Subcutaneous adipose tissue (tissue), 4 donors: ENCODE results near the gene SRSF12. TPM values are rescaled to one million over a fixed set of nuclear protein-coding genes. Genes with fewer than 3 reads are reported as not detected.

Experiments used
- total RNA-seq, 4 donors: library from RNA; depleted of rRNA; stranded (reverse); fragments of >200 nt; gene quantifications; one replicate each; pipeline ENCODE4 v1.1.0, GENCODE V29; 2016
- TF ChIP-seq, protein P1 (sequence below): fragments of 450-650 bp; IDR thresholded peaks from one replicate; pipeline ENCODE4 v1.5.1; 2016; ENCODE audit warnings: low read depth, mild to moderate bottlenecking, control low read depth, antibody characterized with exemption, moderate library complexity

Gene SRSF12
- total RNA-seq, 4 donors from 2014 or later = 0.17 TPM; not detected in 3

DNA sequence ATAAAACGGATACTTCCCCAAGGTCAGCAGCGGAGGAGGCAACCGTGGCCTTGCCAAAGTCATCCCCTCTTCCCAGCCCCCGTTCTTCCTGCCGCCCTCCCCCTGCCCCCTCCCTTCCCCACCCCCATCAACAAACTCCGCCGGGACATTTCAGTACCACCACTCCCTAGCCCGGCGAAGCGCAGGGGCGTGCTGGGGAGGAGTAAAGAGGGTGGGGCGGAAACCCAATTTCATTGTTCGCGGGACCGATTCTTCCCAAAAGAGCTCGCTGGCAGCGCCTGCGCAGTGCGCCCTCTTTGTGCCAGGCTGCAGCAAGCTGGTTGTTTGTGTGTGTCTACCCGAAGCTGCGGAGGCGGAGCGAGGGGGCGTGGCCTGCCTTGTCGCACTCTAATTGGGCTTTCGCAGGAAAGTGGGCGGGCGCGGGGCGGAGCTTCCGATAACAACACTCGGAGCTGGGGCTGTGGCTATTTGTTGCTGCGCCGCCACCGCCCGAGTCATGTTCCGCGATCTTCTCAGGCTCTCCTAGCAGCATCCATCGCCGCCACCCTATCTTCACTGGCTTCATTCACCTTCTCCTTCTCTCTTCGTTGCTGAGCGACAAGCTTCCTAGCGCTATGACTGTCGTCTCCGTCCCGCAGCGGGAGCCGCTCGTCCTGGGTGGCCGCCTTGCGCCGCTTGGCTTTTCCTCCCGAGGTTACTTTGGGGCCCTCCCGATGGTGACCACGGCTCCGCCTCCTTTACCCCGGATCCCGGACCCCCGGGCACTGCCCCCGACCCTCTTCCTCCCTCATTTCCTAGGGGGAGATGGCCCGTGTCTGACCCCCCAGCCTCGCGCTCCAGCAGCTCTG, 37.4 kb downstream of the SRSF12 start, which contains the start of gene PNRC1:
TSS of gene PNRC1 (plus strand) at position 471 of the 848 bp plus-strand sequence. CDS start at position 615, 144 bp downstream.
- TF ChIP-seq, protein P1, sequence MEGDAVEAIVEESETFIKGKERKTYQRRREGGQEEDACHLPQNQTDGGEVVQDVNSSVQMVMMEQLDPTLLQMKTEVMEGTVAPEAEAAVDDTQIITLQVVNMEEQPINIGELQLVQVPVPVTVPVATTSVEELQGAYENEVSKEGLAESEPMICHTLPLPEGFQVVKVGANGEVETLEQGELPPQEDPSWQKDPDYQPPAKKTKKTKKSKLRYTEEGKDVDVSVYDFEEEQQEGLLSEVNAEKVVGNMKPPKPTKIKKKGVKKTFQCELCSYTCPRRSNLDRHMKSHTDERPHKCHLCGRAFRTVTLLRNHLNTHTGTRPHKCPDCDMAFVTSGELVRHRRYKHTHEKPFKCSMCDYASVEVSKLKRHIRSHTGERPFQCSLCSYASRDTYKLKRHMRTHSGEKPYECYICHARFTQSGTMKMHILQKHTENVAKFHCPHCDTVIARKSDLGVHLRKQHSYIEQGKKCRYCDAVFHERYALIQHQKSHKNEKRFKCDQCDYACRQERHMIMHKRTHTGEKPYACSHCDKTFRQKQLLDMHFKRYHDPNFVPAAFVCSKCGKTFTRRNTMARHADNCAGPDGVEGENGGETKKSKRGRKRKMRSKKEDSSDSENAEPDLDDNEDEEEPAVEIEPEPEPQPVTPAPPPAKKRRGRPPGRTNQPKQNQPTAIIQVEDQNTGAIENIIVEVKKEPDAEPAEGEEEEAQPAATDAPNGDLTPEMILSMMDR = no peak

DNA sequence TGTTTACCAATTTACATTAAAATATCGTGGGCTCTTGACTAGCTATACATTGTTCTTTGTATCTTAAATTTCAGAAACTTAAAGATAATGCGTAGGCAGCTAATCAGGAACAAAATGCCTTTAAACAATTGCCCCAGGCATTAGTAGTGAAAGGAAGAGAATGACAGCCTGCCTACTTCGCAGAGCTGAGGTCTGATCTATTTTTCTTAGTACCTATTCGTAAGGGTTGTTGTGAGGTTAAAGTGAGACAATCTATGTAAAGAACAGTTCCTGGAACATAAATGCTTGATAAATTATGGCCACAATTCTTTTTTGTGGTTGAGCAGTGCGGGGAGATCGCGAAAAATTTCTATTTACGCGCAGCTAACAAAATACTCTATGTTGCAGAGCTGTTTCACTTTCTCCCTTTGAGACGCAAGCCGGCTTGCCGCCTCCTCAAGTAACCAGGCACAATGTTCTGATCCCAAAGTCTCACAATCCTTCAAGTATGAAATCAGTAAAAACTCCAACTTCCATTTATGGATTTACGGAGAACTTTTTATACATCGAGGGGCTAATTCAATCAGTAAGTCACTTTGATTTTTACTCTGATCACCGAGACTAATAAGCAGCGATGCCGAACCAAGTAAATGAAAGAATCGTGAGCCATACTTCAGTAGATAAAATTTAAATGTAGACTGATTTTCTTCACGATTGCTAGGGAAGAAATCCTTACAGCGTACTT, 38.2 kb downstream of the SRSF12 start:
- TF ChIP-seq, protein P1 = no peak

DNA sequence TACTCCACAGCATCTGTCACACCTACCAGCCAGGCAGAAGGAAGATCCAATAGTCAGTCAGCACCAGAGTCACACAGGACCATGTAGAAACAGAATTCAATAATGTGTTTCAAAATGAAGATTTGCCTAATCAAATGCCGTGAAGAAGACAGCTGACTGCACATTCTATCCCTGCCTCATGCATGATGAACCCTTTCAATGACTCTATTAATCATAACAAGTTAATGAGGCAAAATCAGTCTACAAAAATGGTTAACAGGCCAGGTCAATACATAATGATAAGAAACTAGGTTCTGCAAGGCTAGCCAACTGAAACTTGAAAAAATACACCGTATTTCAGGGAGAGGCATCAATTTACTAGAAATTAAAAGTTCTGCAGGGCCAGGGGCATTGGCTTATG, 44.0 kb downstream of the SRSF12 start:
- TF ChIP-seq, protein P1 = no peak

DNA sequence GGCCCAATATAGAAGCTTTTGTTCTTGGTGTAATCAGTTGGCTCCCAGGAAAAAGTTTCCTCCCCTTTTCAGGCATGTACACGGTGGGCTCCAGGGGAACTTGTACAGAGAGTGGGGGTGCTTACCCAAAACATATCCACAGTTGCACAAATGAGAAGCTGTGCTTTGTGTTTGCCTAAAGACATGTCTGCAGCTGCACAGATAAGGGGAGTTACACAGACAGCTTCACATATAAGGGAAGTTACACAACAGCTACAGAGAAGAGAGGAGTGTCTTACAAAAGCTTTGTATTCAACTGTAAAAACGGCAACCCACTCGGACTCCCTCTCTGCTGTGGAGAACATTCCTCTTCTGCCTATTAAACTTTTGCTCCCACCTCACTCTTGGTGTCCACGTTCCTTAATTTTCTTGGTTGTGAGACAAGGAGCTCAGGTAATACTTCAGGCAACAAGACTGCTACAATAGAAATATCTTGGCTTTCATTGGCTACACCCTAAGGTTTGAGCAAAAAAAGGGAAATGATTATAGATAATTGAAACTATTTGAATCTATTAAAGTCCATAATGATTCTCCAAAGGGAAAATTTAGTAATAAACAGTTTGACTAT, 44.8 kb downstream of the SRSF12 start:
- TF ChIP-seq, protein P1 = no peak

DNA sequence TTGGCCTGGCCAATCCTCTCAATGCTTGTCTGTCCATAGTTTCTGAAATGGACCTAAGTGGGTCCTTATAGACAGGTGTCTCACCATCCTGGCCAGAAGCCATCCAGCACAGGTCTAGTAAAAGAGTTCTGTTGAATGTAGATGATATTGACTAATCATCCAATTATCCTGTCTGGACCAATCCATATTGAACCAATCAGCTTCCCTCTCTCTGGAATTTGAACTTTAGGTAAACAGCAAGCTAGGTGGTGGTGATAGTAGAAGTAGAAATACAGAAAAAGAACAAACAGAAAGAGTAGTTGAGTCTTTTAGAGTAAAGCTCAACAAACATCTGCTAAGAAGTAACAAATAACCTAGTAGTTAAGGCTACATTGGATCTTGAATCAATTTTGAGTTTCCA, 46.8 kb downstream of the SRSF12 start:
- TF ChIP-seq, protein P1 = no peak

DNA sequence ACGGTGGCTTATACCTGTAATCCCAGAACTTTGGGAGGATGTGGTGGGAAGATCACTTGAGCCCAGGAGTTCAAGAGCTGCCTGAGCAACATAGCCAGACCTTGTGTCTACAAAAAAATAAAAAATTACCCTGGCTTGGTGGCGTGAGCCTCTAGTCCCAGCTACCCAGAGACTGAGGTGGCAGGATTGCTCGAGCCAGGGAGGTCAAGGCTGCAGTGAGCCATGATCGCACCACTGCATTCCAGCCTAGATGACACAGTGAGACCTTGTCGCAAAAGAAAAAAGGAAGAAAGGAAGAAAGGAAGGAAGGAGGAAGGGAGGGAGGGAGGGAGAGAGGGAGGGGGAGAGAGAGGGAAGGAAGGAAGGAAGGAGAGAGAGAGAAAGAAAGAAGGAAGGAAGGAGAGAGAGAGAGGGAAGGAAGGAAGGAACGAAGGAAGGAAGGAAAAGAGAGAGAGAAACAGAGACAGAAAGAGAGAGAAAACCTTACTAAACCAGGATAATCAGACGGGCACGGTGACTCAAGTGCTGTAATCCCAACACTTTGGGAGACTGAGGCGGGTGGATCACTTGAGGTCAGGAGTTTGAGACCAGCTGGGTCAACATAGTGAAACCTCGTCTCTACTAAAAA, 48.2 kb downstream of the SRSF12 start:
- TF ChIP-seq, protein P1 = no peak

DNA sequence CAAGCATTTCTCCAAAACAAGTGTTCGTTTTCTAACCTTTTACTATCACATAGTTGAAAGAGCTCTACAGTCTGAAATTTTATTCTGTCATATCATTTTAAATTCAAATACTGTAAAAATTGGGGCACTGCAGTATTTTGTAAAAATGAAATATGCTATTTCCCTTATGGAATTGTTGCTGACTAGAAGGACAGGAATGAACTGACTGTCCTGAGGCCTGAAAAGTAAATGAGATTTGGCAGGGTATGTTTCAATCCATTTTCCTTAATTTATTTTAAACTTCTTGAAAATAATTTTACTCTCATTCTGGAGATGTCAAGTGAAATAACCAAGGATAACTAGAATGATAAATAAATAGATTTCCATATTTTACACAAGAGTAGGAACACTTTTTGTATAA, 49.2 kb downstream of the SRSF12 start:
- TF ChIP-seq, protein P1 = no peak
